Islet of Langerhans (tissue), 1 donor: Measurements from ENCODE around the gene WWTR1.

ENCODE experiments used
- FAIRE-seq: peaks from one replicate; lab custom pipeline; 2011; peaks lifted over from hg19 to GRCh38; lab: Jason Lieb, UNC

WWTR1 gene

DNA sequence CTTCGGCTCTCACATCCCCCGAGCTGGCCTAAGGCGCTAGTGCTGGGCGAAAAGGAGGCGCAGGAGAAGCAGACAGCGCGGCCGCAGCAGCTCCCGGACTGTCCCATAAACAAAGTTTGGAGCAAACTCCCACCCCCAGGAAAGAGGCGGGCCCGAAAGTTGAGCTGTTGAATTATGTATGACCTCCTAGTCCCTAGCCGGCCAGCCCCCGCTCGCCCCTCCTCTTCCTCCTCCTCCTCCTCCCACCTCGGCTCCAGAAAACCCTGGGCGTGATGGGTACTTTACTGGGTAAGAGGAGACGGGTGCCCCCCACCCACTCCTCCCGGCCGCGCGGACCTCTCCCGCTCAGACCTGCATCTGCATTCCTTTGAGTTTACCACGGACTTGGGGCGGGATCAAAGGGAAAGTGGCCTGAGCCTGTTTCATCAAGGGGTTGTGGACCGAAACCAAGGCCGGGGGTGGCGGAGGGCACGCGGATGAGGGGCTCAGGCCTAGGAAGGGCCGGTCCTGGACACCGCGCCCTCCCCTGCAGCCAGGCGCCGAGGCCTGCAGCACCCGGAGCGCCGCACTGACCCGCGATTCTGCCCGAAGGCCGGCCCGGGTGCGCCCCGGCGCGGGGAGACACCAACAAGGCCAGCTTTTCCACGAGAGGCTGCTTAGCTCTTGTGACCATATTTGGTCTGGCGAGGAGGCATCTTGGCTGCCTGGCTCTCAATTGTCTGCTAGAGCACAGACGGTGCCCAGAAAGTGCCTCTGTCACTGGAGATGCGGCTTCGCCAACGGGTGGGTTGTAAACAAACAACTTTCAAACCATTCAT lies at the start of gene WWTR1:
Gene WWTR1 (minus strand): TSS at position 100 of the 818 bp plus-strand sequence. CDS start 719 bp downstream, outside the sequence.
- no peak for FAIRE-seq

DNA sequence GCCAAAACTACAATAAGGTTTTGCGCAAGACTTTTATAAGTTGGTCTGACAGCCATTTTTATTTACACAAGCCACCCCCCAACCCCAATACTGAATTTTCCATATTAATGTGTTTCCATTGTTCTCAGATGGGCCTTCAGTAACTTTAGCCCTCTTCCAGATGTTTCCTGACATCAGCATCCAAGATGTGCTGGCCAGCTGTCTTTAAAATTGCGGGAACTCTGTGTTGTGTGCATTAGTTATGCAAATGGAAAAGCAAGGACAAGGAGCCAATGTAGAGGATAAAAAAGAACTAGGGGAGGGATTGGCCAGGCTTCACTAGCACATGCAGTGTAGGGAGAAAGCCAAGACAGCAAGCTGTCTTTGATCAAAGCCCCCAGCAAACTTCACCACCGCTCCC lies 49.1 kb upstream of the WWTR1 start:
- FAIRE-seq = no peak

DNA sequence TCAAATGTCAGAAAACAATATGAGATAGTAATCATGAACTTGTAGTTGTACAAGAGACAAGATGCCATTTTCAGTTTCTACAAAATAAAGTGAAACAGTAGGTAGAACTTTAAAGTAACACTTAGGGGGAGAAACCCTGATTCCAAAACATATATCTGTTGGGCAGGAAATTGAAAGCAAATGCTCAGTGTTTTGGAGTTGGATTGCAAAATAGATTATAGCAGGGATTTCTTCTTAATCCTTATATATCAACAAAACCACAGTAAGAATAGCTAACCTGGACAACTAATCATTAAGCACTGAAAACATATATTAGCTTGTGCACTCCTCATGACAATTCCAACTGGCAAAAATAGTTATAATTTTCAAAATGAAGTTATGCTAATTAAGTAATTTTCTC lies 47.6 kb upstream of the WWTR1 start:
- FAIRE-seq = no peak

DNA sequence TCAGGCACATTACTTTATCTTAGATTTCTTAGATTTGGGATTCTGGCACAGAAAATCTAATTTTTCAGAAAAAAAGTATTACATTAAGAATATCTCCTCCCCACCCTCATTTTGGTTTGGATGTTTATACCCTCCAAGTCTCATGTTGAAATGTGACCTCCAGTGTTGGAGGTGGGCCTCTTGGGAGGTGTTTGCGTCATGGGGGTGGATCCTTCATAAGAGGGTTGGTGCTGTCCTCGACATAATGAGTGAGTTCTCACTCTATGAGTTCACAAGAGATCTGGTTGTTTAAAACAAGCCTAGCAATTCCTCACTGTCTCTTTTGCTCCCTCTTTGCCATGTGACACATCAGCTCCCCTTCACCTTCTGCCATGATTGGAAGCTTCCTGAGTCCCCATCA lies 45.6 kb upstream of the WWTR1 start:
- no peak for FAIRE-seq

DNA sequence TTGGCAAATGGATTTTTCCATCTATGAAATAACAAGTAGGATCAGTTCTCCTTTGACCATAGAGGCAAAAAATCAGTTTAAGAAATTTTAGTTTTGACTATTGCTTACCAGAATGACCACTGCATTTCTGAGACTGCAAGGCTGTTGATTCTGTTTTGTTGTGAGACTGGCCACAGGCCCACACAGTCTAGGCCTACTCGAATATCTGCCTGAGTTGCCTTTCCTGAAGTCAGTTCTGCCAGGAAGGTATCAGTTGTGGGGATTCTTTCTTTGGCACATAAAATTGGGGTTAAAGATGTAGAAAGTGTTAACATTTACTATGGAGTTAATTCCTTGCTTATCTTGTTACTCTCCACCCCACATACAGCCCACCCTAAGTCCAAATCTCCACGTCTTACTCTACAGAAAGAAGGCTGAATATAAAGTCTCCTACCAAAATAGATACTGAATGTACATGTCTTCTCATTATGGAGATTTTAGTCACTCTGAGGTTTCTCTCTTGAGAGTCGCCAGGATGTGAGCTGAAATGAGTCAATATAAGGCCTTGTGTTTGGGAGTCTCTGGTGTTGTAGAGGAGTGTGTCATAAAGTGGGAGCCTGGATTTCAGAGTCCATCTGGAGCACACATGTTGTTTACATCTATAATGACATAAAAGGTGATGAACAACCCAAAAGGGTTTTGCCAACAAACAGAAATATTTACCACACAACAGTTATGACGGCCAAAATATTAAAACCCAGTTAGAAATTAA lies 45.0 kb upstream of the WWTR1 start:
- FAIRE-seq = no peak

DNA sequence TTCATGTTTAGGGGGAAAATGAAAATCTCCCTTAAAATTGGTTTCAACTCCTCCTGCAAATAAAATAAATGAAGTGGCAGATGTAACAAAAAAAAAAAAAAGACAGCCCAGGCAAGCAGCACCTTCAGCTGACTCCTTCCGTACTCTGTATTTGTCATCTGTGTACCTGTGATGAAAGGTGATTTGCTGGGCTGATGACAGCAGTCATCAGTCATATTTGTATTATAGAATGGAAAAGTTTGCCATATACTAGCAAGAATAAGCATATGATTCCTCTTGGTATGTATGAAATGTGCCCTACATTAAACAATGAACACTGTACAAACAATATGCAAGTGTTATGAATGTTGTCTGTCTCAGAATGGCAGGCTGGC lies 44.1 kb upstream of the WWTR1 start:
- no peak for FAIRE-seq

DNA sequence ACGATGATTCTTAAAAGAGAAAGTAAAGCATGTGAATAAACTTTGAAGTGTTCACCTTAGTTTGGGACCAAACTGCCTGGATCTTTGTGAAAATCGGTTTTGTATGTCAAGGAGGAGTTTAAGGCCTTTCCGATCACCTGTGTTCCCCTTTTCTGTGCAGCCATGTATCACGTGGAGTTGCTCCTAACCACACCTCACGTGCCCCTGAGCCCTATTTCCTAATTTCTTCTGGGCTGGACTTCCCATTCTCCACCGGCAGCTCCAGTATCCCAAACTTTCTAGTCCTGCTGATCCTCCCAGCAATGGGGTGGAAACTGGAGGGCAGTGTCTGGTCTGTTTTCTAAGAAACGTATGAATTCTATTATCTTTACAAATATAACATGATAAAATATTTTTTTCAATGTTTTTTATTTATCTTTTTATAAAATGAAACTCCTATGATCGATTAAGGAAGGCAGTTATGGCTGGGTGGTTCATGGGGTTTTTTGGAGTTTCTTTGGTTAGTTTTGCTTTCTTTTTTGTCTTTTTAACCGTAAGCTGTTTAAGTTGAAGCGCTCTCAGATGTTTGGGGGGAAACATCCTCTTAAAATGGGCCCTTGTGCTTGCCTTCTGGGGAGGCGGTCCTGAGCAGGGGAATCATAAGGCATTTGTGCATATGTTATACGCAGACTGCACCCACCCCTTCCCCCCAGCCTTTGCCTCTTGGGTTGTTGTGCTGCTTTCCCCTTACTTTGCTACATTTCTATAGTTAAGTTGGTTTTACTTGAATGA lies 43.6 kb upstream of the WWTR1 start:
- no peak for FAIRE-seq

DNA sequence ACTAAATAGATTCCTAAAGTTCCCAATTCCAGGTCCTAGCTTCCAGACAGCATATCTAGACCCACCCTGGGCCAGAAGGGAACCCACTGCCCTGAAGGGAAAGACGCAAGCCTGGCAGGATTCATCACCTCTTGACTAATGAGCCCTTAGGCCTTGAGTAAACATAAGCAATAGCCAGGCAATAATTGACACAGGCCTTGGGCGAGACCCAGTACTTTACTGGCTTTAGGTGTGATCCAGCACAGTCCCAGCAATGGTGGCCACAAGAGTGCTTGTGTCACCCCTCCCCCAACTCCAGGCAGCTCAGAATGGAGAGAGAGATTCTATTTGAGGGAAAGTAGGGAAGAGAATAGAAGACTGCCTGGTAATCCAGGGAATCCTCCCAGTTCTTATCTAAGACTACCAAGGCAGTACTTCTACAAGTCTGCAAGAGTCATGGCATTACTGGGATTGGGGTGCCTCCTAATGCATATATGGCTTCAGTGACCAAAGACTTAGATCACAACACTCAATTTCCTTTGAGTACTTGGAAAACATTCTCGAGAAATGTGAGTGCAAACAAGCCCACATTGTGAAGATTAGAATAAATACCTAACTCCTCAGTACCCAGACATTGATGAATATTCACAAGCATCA lies 30.4 kb upstream of the WWTR1 start:
- no peak for FAIRE-seq

DNA sequence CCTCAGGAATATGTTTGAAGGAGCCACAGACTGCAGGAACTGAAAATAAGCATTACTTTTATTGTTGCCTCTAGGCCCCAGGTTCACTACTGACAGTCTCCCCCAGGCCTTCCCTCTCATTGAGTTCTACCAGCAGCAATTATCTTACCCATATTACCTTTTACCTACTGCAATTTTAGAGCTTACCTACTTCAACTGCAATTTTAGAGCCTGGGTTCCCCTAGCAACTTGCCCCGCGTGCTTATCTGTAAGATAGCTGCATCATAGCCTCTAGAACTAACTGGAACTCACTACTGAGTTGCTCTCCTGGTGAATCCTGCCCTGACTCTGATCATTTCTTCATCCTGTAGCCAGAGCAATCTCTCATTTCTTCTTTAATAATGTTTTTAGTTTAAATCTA lies 29.2 kb upstream of the WWTR1 start:
- FAIRE-seq = no peak

DNA sequence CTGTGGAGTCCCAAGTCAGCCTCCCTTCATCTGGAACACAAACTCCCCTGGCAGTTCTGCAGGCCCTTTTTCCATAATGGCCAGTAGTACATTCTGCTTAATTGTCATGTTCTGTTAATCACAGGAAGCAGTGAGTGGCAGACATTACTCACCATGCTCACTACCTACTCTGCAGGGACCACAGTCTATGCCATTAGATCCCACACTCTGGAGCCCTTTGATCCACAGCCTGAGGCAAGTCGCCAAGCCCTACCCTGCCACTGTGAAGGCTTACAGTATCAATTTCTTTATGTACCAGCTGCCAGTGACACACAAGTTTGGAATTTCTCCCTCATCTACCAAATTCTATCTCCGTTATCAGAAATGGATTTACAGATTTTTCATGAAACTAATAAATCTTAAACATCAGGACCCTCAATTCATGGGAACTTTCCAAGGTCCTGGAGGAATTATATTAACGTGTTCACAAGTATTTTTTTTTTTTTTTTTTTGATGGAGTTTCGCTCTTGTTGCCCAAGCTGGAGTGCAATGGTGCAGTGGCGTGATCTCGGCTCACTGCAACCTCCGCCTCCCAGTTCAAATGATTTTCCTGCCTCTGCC lies 20.6 kb upstream of the WWTR1 start:
- FAIRE-seq = no peak

DNA sequence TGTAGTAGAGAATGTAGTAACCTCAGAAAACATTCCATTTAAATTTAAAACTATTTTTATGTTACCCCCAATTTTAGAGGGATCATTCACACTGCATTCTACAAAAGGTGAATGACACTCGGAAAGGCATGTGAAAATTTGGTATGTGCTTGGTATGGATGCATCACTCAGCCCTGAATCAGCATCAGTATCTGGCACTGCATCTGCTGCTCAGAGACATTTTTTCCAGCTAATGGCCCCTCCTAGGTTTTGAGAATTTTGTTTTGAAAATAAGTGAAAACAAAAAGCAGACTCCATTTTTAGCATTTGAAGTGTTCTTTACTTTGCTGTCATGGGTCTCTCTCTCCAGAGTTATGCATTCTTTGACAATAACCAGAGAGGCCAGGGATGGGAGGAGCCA lies 15.6 kb upstream of the WWTR1 start:
- FAIRE-seq = no peak

DNA sequence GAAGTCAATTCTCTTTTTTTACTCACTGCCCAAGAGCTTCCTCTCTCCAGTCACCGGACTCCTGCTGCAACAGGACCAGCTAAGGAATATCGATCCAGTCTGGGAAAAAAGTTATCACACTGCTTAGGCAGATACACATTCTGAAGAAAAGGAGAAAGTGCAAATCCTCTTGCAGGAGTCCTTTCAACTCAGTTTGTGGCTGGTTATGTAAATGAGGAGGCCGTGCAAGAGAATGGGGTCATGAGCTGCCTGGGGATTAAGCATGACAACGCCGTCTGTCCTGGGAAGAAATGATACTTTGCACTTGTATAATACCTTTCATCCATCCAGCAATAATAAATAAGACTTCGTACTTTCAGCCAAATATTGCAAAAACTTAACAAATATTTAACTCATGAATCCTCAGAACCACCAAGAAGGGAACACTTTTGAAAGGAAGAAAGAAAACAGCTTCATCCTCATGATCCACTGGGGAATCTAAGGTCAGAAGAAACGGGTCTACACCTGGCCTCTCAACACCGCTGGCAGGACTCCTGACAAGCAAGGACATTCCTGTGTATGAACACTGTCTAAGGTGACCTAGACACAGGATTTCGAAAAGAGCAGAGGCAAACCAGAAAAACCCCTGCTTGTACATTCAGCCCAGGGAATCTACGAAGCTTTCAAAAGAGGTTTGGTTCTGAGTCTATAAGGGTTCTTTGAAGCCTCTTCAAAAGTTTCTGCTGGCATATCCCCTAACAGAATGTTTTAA lies 13.1 kb upstream of the WWTR1 start:
- no peak for FAIRE-seq

DNA sequence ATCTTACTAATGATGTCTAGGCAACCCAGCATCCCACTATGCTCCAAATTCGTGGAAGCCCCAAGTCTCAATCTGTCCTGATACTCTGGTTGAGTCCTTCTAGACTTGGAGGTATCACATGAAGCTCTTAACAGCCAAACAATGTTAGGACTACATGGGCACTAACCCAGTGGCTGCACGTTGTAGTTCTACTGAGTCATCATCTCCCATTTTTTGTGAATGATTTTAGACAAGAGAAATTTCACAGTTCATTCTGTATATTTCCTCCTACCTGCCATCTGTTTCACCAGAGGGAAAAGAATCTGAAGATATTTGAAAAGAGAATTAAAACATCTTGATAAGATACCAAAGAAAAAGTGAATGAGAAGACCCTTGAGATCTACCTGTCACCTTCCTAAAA lies 9.8 kb upstream of the WWTR1 start:
- no peak for FAIRE-seq

DNA sequence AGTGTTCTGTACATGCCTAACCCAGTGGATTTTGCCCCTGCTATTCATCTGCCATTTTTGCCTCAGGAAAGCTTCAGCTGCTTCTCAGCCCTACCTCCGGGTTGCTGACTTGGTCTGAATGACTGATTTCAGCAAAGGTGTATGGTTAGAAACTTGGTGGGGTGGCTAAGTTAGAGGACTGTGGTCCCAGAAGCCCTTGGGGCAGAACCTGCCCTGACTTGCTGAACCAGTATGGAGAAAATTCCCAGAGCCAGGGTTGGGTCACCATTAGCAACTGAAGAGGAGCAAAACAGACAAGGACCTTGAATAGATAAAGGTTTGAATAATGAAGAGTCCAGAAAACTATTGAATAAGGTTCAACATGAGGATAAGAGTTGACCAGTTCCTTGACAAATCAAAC lies 6.1 kb upstream of the WWTR1 start:
- no peak for FAIRE-seq

DNA sequence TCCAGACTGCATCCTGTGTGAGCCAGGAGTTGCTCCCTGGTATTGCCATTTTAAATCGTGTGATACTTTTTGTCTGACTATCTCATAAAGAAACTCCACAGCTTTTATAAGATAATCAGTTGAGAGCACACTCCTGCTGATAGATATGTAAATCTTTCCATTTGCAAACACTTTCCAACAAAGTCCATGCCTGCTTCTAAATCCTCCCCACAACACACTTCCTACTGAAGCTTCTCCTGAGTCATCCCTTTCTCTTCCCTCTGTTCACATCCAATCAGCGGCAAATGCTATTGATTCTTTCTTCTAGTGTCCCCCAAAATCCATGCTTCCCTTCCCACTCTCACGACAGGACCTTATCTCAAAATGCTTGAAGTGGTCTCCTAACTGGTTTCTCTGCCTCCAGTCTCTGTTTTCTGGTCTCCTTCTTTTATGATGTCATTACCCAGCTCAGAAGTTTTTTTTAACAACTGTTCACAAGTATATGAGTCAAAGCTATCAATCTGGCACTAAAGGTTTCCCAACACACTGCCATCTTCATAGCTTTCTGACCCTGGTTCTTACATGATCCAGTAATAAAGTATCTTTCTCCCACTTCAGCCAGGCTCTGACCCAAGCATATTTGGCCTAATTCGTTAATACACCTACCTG lies 4.5 kb upstream of the WWTR1 start:
- no peak for FAIRE-seq

DNA sequence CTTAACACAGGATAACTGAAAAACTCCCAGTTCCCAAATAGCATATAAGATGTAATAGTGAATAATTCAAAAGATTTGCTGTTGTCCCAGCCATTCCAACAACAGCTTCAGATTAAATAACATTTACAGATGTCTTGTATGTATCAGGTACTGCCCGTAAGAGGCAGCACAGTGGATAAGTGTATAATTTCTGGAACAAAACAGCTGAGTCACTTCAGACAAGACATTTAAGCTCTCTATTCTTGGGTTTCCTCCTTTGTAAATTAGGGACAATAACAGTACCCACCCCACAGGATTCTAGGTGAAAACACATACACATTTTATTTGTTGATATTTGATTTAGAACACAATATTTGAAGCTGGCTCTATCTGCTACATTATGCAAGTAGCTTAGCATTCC lies 2.6 kb upstream of the WWTR1 start:
- FAIRE-seq = no peak

DNA sequence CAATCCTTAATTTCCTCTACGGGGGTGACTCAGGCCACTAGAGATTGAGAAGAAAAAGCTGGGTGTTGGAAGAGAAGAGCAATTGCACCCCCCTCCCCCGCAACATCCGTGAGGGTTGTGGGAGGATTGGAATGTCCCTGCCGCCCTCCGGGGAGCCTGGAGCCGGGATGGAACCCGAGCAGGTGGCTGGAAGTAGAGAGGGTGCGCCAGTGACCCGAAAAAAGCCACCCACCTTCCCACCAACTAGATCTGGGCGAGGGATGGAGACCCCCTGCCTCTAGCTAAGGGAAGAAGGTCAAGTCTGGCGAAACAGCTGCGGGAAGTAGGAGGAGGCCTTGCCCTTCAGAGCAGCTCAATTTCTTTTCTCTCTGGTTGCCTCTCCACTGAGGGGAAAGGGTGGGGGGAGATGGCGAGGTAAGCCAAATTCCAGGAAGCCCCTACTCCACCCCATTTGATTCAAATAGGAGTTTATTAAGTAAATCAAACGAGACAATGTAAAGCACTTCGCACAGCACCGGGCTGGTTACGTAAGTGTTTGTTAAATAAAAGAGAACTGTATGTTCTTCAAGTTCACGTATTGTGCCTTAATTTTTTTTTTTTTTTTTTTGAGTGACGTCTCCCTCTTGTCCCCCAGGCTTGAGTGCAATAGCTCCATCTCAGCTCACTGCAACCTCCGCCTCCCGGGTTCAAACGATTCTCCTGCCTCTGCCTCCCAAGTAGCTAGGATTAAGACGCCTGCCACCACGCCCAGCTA lies 1.1 kb upstream of the WWTR1 start:
- FAIRE-seq = no peak

DNA sequence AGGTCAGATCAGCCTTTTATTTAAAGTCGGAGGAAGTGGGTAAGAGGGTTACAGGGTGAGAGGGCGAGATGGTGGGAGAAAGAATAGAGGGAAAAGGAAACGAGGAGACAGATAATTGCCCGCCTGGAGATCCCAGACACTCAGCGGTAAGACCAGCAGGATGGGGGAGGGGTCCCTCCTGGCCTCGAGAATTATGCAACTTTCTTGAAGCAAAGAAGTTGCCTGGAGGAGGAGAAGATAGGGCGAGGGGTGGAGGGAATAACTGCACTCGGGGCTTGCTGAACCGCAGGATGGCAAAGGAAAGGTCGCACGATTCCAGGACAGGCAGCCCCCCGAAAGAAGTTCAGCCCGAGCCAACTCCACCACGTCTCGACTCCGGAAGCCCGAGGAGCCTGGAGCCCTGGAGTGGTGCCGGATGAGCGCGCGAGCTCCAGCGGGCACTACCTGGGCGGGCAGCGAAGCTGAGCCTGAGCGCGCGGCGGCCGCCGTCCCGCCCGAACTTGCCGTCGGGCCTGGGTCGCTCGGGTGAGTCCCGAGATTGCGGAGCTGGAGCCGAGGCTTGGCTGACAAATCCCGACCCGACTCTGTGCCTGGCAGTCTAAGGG lies 402 bp downstream of the WWTR1 start:
- FAIRE-seq = no peak

DNA sequence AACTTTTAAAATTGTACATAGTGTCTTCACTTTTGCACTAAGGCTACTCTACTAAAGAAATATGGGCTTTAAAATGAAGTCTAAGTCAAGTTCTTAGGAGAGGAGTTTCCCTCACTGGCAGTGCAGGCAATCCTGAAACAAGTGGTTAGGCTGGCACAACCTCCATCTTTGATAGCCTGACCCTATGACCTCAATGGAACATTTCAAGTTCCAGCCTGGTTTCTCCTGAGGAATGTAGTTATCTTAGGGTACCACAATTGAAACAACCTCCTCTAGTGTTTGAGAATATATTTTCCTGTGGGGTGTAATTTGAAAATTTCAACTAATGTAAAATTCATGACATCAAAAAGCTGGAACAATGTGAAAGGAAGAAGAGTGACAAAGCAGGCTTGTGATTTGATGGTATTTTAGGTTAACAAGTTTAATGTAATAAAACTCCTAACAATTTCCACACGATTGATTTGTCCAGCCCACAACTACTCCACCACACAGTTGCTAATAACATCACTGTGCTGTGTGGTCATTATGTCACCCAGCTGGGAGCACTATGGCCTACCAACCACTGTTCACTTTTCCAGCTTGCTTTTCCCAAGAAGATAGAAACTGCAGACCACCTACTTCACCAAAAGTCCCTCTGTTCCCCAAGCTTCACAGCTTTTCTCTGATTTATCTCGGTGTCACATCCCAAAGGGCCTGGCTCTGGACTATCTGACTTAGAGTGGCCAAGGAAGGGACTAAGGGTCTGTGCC lies 1.8 kb downstream of the WWTR1 start:
- FAIRE-seq = no peak
